ENCODE measurements around the gene CRYGC. TPM values are rescaled to one million over a fixed set of nuclear protein-coding genes. Genes with fewer than 3 reads are reported as not detected.
"Not testable (repeated sequence)": the region's sequence is repeated elsewhere in the genome, so short reads cannot be mapped to it uniquely, and the experiment has no call there.

The CRYGC gene
- total and polyA plus RNA-seq, 2 of the 8 experiments (the other 6 are each of a cell fraction or from before 2014, with no cell fraction given): not detected

- CTCF ChIA-PET (ENCODE audit: partially characterized antibody): interaction anchor here (0.7 to 2.3 kb wide), 4 partner anchors 16 to 378 kb away, joined by 3 to 10 read pairs (median 3); no protein-coding TSS in a partner anchor
- peak within 1 kb of the TSS; percentile 56 for H3K4me2 ChIP-seq (ENCODE audit: insufficient read depth in 1 of 2, low read depth in 2 of 2, low read length in 2 of 2)
- not testable (repeated sequence) for H3K4ac ChIP-seq (replicated peaks; ENCODE audit: insufficient read length, low read depth, low read length); H3K36me3 ChIP-seq (ENCODE audit: control insufficient read depth in 2 of 4, insufficient read depth in 4 of 4, low read length in 3 of 4); H4K5ac ChIP-seq (ENCODE audit: insufficient read length, low read depth, low read length); H4K91ac ChIP-seq (replicated peaks; ENCODE audit: insufficient read length, low read length); FAIRE-seq; H3K4me1 ChIP-seq (replicated peaks in 1 of 4; ENCODE audit: control insufficient read depth in 3 of 4, insufficient read depth in 4 of 4, low read length in 3 of 4); H3K79me1 ChIP-seq (ENCODE audit: low read depth, low read length); H2BK15ac ChIP-seq (ENCODE audit: low read length); H3K23me2 ChIP-seq (ENCODE audit: low read depth, low read length); H2BK5ac ChIP-seq (ENCODE audit: low read depth, low read length); H4K20me1 ChIP-seq (replicated peaks in 1 of 2; ENCODE audit: control insufficient read depth in 1 of 2, insufficient read depth in 2 of 2, low read length in 2 of 2); H2BK120ac ChIP-seq (replicated peaks; ENCODE audit: low read depth, low read length); H3K9me3 ChIP-seq (ENCODE audit: insufficient read depth in 2 of 2, low read depth in 1 of 2, low read length in 1 of 2); H2BK20ac ChIP-seq (ENCODE audit: low read length); H3K27ac ChIP-seq (ENCODE audit: low read depth, low read length); H3K23ac ChIP-seq (ENCODE audit: insufficient read length); H3K9ac ChIP-seq (replicated peaks in 1 of 4; ENCODE audit: extremely low read depth in 1 of 4, low read depth in 3 of 4, low read length in 3 of 4); H3K14ac ChIP-seq (ENCODE audit: insufficient read length); H3K56ac ChIP-seq (replicated peaks; ENCODE audit: insufficient read length, low read depth, low read length); H2BK12ac ChIP-seq (ENCODE audit: low read depth, low read length); H3K18ac ChIP-seq (ENCODE audit: extremely low read depth, low read length); H2AK5ac ChIP-seq (ENCODE audit: low read depth, low read length); H3K79me2 ChIP-seq (ENCODE audit: control insufficient read depth in 1 of 2, insufficient read depth in 2 of 2, low read length in 2 of 2); H3K27me3 ChIP-seq (replicated peaks in 1 of 4; ENCODE audit: control insufficient read depth in 3 of 4, extremely low read depth in 1 of 4, insufficient read depth in 3 of 4, low read length in 3 of 4)
- peak in 1 of 2 experiments; percentile 67 for DNase-seq (ENCODE audit: low read depth in 1 of 2, low spot score in 2 of 2)
- POLR2A ChIA-PET (ENCODE audit: partially characterized antibody): interaction anchor here (0.8 to 1.3 kb wide), 2 partner anchors 19 to 21 kb away, joined by 3 read pairs; no protein-coding TSS in a partner anchor
- peak; percentile 68 for TF ChIP-seq ASH2L (IDR thresholded peaks at IDR 0.05; ENCODE audit: low read length)
- TF ChIP-seq EP300 (IDR thresholded peaks at IDR 0.05; ENCODE audit: borderline replicate concordance in 1 of 2, low read depth in 2 of 2, low read length in 2 of 2): 0 out of 3 replicates have a peak, but pooled peaks of 1 of the 2 experiments have one; percentile 54
- 0 out of 2 replicates have a peak, but pooled peaks have one; percentile 26 for TF ChIP-seq PHF8 (conservative IDR thresholded peaks at IDR 0.05; ENCODE audit: low read depth, low read length)
- TF ChIP-seq E2F6 (IDR thresholded peaks at IDR 0.05): peak; percentile 31; the same call in 1 of the 2 replicates
- TF ChIP-seq RBBP5 (IDR thresholded peaks at IDR 0.05; ENCODE audit: borderline replicate concordance, low read depth, low read length): peak; percentile 64; the same call in 1 of the 2 replicates
- TF ChIP-seq TBP (IDR thresholded peaks at IDR 0.05; ENCODE audit: low read depth, low read length): 0 out of 2 replicates have a peak, but pooled peaks have one; percentile 14
- peak within 1 kb of the TSS; percentile 27 to 51 (median 28); a peak in 7 of 8 replicates for H3K4me3 ChIP-seq (ENCODE audit: extremely low read depth in 1 of 4, insufficient read depth in 2 of 4, low read depth in 3 of 4, low read length in 4 of 4)
- H2AFZ ChIP-seq (ENCODE audit: low read length): peak within 1 kb of the TSS; percentile 8; the same call in 1 of the 2 replicates
- 31% methylated on average over 46 of the region's 46 CpGs; no CpG with 5 or more reads in 1 of the 2 experiments for WGBS, 2 experiments (ENCODE audit: extremely low coverage in 1 of 2, insufficient coverage in 1 of 2, insufficient read length in 1 of 2, insufficient replicate concordance in 2 of 2, low coverage in 1 of 2, low lambda C conversion rate in 2 of 2, missing lambda C conversion rate in 1 of 2)
- H4K8ac ChIP-seq (ENCODE audit: extremely low read depth, insufficient read depth, low read length): peak within 1 kb of the TSS; percentile 82
Measured at GRCh38 chr2:208124013-208124715, 5.5 kb downstream of the CRYGC start, which contains the start of gene CRYGD. TSS of gene CRYGD (minus strand) at chr2:208124524. CDS start at chr2:208124473, 51 bp downstream.

All from H1 (cell line).